ENCODE results near the gene REXO1. TPM values are rescaled to one million over a fixed set of nuclear protein-coding genes. Genes with fewer than 3 reads are reported as not detected.

REXO1 gene
- total and polyA plus RNA-seq, 2 donors (not counting 3 experiments of a cell fraction or from before 2014, with no cell fraction given) = 41.1 to 56.9 TPM

GRCh38 chr19:1825909-1826556 lies 22.2 kb downstream of the REXO1 start:
- H3K4me2 ChIP-seq (ENCODE audit: insufficient read depth, low read length) = no peak overlapping the region
- TF ChIP-seq CTCF (IDR thresholded peaks at IDR 0.05; ENCODE audit: extremely low read depth in 1 of 2, insufficient read depth in 1 of 2, low read depth in 1 of 2, low read length in 2 of 2) (peak; percentile 88 to 91), FOS (IDR thresholded peaks at IDR 0.05; ENCODE audit: borderline replicate concordance, insufficient read depth, low read length) (no peak), EZH2 (IDR thresholded peaks at IDR 0.05; ENCODE audit: borderline replicate concordance, low read depth, low read length, severe bottlenecking) (no peak)
- H3K36me3 ChIP-seq (ENCODE audit: control insufficient read depth in 2 of 2, extremely low read depth in 1 of 2, insufficient read depth in 2 of 2, low read length in 2 of 2) = peaks cover 0 to 30% of the 10 kb centered on the region in 2 experiments
- H3K4me1 ChIP-seq (ENCODE audit: control insufficient read depth, extremely low read depth, insufficient read depth, low read length) = no peaks in the 10 kb centered on the region
- no peaks in the 10 kb centered on the region for H3K27me3 ChIP-seq (ENCODE audit: control insufficient read depth in 2 of 2, insufficient read depth in 2 of 2, low read length in 2 of 2)
- no peak overlapping the region for H3K4me3 ChIP-seq (replicated peaks in 1 of 3; ENCODE audit: insufficient read depth in 1 of 3, low read depth in 1 of 3, low read length in 3 of 3)
- DNase-seq (ENCODE audit: low read depth, low spot score) = peak; percentile 49
- no peaks in the 10 kb centered on the region for H4K20me1 ChIP-seq (replicated peaks; ENCODE audit: control insufficient read depth, extremely low read depth, insufficient read depth, low read length)
- no peak overlapping the region for H2AFZ ChIP-seq (ENCODE audit: low read depth, low read length)
- peak; percentile 62 for FAIRE-seq
- BruUV-seq (replicated peaks) = no TSS peak
- dilution Hi-C loops (cut with MboI; ENCODE audit: extremely low pct_ligation_motif_present, low sequenced_read_pairs) = no loop called here
- no peaks in the 10 kb centered on the region for H3K9me1 ChIP-seq (replicated peaks; ENCODE audit: control insufficient read depth, extremely low read depth, insufficient read depth, low read length)
- ChIA-PET CTCF (interaction anchor here (0.6 to 4.6 kb wide), 44 partner anchors 8 to 328 kb away, joined by 3 to 83 read pairs (median 4); no protein-coding TSS in a partner anchor), POLR2A (interaction anchor here (0.6 kb wide), 1 partner anchor 522 kb away, joined by 9 read pairs; no protein-coding TSS in a partner anchor)
- no peaks in the 10 kb centered on the region for H3K9me3 ChIP-seq (replicated peaks; ENCODE audit: control insufficient read depth, insufficient read depth, low read length)
- intact Hi-C loops (cut with micrococcal nuclease) = loop anchor here (1.0 to 5.0 kb wide), 2 partner anchors 14 to 39 kb away; no protein-coding TSS in a partner anchor
- H3K27ac ChIP-seq (ENCODE audit: insufficient read depth, low read depth, low read length) = no peak overlapping the region
- H3K9ac ChIP-seq (replicated peaks; ENCODE audit: extremely low read depth, insufficient read depth, low read length) = no peak overlapping the region
- H3K79me2 ChIP-seq (ENCODE audit: control insufficient read depth, insufficient read depth, low read length) = peaks cover 9% of the 10 kb centered on the region

GRCh38 chr19:1824252-1824622 lies 24.0 kb downstream of the REXO1 start:
- Histone ChIP-seq H3K79me2 (ENCODE audit: control insufficient read depth, insufficient read depth, low read length) (peaks cover 4% of the 10 kb centered on the region), H3K9ac (replicated peaks; ENCODE audit: extremely low read depth, insufficient read depth, low read length) (no peak overlapping the region), H3K27me3 (ENCODE audit: control insufficient read depth in 2 of 2, insufficient read depth in 2 of 2, low read length in 2 of 2) (no peaks in the 10 kb centered on the region), H3K4me3 (replicated peaks in 1 of 3; ENCODE audit: insufficient read depth in 1 of 3, low read depth in 1 of 3, low read length in 3 of 3) (no peak overlapping the region), H3K9me3 (replicated peaks; ENCODE audit: control insufficient read depth, insufficient read depth, low read length) (no peaks in the 10 kb centered on the region), H3K36me3 (ENCODE audit: control insufficient read depth in 2 of 2, extremely low read depth in 1 of 2, insufficient read depth in 2 of 2, low read length in 2 of 2) (peaks cover 0 to 42% of the 10 kb centered on the region in 2 experiments), H3K27ac (ENCODE audit: insufficient read depth, low read depth, low read length) (no peak overlapping the region), H3K4me1 (ENCODE audit: control insufficient read depth, extremely low read depth, insufficient read depth, low read length) (no peaks in the 10 kb centered on the region), H2AFZ (ENCODE audit: low read depth, low read length) (no peak overlapping the region), H4K20me1 (replicated peaks; ENCODE audit: control insufficient read depth, extremely low read depth, insufficient read depth, low read length) (no peaks in the 10 kb centered on the region), H3K9me1 (replicated peaks; ENCODE audit: control insufficient read depth, extremely low read depth, insufficient read depth, low read length) (no peaks in the 10 kb centered on the region), H3K4me2 (ENCODE audit: insufficient read depth, low read length) (no peak overlapping the region)
- CTCF ChIA-PET = interaction anchor here (0.8 to 3.0 kb wide), 3 partner anchors 27 to 278 kb away, joined by 3 to 54 read pairs (median 6); no protein-coding TSS in a partner anchor
- POLR2A ChIA-PET = no interaction called here
- BruUV-seq (replicated peaks) = no TSS peak
- TF ChIP-seq EZH2 (IDR thresholded peaks at IDR 0.05; ENCODE audit: borderline replicate concordance, low read depth, low read length, severe bottlenecking) = no peak
- TF ChIP-seq POLR2A (IDR thresholded peaks at IDR 0.05; ENCODE audit: low read depth, low read length) = no peak
- TF ChIP-seq FOS (IDR thresholded peaks at IDR 0.05; ENCODE audit: borderline replicate concordance, insufficient read depth, low read length) = no peak
- TF ChIP-seq JUN (IDR thresholded peaks at IDR 0.05; ENCODE audit: borderline replicate concordance, insufficient read depth, insufficient read length, low read depth) = no peak
- TF ChIP-seq GATA2 (IDR thresholded peaks at IDR 0.05; ENCODE audit: insufficient read depth, insufficient read length, low read depth, low read length) = no peak
- TF ChIP-seq MAX (IDR thresholded peaks at IDR 0.05; ENCODE audit: insufficient read depth, insufficient read length) = no peak
- no peak for TF ChIP-seq POLR2AphosphoS5 (IDR thresholded peaks at IDR 0.05; ENCODE audit: insufficient read depth, low read depth, low read length)
- no peak for TF ChIP-seq CTCF (IDR thresholded peaks at IDR 0.05; ENCODE audit: extremely low read depth in 1 of 2, insufficient read depth in 1 of 2, low read depth in 1 of 2, low read length in 2 of 2)
- TF ChIP-seq MYC (IDR thresholded peaks at IDR 0.05; ENCODE audit: low read depth, low read length) = no peak
- no peak for DNase-seq (ENCODE audit: low read depth, low spot score)
- intact Hi-C loops (cut with micrococcal nuclease) (no loop called here), dilution Hi-C loops (cut with MboI; ENCODE audit: extremely low pct_ligation_motif_present, low sequenced_read_pairs) (no loop called here)
- no peak for FAIRE-seq

All from endothelial cell of umbilical vein (primary cell).